MG63 (cell line): ENCODE results near the gene ZNF600. TPM values are rescaled to one million over a fixed set of nuclear protein-coding genes. Genes with fewer than 3 reads are reported as not detected.
A peak's percentile ranks its signal among the peaks of the same experiment; 100 is the strongest.
"Not testable (repeated sequence)": the region's sequence is repeated elsewhere in the genome, so short reads cannot be mapped to it uniquely, and the experiment has no call there.

Experiments
- DNase-seq: peaks from one replicate; pipeline ENCODE4 v3.0.0-alpha.2; 2020
- H3K27me3 ChIP-seq: fragments of 250-450 bp; sonication (Bioruptor Pico); 2 replicates; pipeline ENCODE4 v1.5.1; 2020; ENCODE audit warnings: mild to moderate bottlenecking, moderate library complexity
- H3K36me3 ChIP-seq: fragments of 250-450 bp; sonication (Bioruptor Pico); 2 replicates; pipeline ENCODE4 v1.5.1; 2020; ENCODE audit warnings: mild to moderate bottlenecking, moderate library complexity
- H3K4me3 ChIP-seq: fragments of 250-450 bp; sonication (Bioruptor Pico); 2 replicates; pipeline ENCODE4 v1.5.1; 2020; ENCODE audit warnings: mild to moderate bottlenecking, moderate library complexity
- H3K9me3 ChIP-seq: fragments of 250-450 bp; sonication (Bioruptor Pico); 2 replicates; pipeline ENCODE4 v1.5.1; 2020; ENCODE audit warnings: mild to moderate bottlenecking, moderate library complexity
- total RNA-seq: library from RNA; depleted of rRNA; stranded (reverse); fragments of >200 nt; shearing (Covaris generic); gene quantifications from 2 replicates; pipeline ENCODE4 v1.2.3, GENCODE V29; 2014; ENCODE audit warnings: low replicate concordance; rRNA removed

ZNF600 gene
- total RNA-seq: 1.9 and 2.8 TPM in 2 replicates

DNA sequence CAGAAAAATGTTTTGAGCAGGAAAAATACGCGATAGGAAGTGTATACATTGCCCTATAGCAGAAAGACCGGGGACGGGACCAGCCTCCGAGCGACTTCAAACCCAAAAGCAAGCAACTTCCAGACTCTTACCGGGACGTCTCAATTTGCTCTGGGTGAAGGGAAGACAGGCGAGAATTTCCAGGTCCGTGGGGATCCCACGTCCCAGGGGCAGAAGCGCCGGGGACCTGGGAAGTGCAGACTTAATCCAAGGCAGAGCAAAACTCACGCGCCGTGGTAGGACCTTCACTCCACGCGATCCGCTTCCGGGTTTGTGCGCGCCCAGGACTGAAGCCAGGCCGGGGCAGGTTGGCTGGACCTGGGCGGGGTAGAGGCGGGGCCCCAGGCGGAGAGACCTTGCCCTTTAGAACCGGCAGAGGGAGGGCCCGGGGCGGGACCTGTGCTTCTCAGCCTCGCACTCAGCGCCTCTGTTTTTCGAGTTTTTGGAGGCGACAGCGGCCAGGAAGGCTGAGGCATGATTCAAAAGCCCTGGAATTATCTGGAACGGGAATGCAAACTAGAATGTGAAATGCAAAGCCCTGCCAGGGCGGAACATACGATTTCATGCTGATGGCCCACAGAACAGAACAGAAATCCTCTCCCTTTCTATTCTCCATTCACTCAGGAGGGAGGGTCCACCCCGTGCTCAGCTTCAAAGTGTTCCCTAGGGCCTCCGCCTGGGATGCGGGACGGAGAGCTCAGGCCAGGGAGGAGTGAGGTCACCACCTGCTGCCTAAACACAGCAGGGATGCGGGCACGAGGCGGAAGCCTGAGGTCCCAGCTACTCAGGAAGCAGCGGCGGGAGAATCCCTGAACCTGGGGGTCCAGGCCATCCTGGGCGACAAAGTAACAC, at the start of gene ZNF600:
Gene ZNF600 (minus strand): TSS at position 328 of the 891 bp plus-strand sequence. CDS start 7,903 bp downstream, outside the sequence.
- not testable (repeated sequence) for H3K27me3 ChIP-seq, H3K9me3 ChIP-seq, H3K36me3 ChIP-seq
- H3K4me3 ChIP-seq: peak within 1 kb of the TSS; percentile 65
- peak; percentile 83 for DNase-seq

DNA sequence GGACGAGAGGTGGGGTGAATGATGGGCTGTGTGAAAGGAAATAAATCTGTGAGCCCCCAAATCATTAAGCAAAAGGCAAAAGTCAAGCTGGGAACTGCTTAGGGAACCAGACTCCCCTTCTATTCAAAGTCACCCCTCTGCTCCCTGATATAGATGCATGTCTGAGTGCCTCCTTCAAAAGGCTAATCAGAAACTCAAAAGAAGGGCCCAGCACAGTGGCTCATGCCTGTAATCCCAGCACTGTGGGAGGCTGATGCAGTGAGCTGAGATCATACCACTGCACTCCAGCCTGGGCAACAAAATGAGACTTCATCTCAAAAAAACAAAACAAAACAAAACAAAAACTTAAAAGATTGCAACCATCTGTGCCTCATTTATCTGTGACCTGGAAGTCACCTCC, 47.7 kb upstream of the ZNF600 start:
- H3K4me3 ChIP-seq, DNase-seq, H3K27me3 ChIP-seq: not testable (repeated sequence)
- Histone ChIP-seq H3K36me3 (peaks cover 17% of the 10 kb centered on the region), H3K9me3 (peaks cover 16% of the 10 kb centered on the region)

DNA sequence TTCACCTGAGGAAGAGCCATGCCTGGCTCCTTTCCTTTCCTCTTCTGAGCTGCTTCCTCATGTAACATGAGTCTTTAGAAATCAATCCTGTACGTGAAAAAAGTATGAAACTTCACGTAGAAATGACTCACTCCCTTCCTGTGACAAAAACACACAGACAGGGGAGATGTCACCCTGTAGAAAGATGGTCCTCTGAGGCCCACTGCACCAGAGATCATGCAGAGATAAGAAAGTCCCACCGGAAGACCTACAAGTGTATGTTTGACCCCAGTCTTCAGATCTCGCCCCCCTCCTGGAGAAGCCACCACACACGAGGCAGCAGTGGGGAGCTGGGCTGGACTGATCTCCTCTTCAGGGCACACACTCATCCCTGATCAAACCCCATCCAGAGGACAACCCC, 47.0 kb upstream of the ZNF600 start:
- H3K9me3 ChIP-seq: peaks cover 11% of the 10 kb centered on the region
- H3K4me3 ChIP-seq, H3K36me3 ChIP-seq, DNase-seq, H3K27me3 ChIP-seq: not testable (repeated sequence)

DNA sequence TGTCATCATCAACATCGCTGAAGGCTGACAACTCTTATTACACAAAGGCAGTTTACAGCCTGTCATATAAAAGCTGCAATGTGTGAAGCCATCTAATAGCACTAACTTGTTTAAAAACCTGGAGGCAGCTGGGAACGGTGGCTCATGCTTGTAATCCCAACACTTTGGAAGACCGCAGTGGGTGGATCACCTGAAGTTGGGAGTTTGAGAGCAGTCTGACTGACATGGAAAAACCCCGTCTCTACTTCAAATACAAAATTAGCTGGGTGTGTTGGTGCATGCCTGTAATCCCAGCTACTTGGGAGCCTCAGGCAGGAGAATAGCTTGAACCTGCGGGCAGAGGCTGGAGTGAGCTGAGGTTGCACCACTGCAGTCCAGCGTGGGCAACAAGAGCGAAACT, 43.3 kb upstream of the ZNF600 start:
- not testable (repeated sequence) for H3K4me3 ChIP-seq, H3K27me3 ChIP-seq

DNA sequence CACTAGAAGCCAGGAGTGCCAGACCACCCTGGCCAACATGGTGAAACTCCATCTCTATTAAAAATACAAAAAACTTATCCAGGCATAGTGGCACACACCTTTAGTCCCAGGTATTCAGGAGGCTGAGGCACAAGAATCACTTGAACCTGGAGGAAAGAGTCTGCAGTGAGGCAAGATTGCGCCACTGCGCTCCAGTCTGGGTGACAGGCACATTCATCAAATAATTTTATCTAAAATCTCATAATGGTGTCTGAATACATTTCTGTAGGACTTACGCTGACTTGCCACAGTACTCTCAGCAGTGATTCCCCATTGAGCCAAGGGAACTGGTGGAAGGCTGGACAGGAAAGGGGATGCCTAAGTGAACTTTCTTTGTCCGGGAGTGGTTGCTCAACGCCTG, 39.2 kb upstream of the ZNF600 start:
- Histone ChIP-seq H3K9me3 (peaks cover 8% of the 10 kb centered on the region; the same call in 1 of the 2 replicates), H3K36me3 (no peaks in the 10 kb centered on the region), H3K27me3 (no peaks in the 10 kb centered on the region), H3K4me3 (no peak overlapping the region)
- no peak for DNase-seq

More for the DNA sequence above, 43.3 kb upstream of the ZNF600 start:
- not testable (repeated sequence) for H3K36me3 ChIP-seq, H3K9me3 ChIP-seq, DNase-seq

DNA sequence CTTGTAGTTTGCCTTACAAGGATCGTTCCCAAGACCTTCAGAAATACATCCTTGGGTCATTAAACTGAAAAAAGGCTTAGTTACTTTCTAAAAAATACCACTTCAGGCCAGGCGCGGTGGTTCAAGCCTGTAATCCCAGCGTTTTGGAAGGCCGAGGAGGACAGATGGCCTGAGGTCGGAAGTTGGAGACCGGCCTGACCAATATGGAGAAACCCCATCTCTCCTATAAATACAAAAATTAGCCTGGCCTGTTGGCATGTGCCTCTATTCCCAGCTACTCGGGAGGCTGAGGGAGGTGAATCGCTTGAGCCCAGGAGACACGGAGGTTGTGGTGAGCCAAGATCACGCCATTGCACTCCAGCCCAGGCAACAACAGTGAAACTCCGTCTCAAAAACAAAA, 37.1 kb upstream of the ZNF600 start:
- Histone ChIP-seq H3K36me3 (no peaks in the 10 kb centered on the region), H3K4me3 (no peak overlapping the region), H3K9me3 (peaks cover 8% of the 10 kb centered on the region; the same call in 1 of the 2 replicates), H3K27me3 (no peaks in the 10 kb centered on the region)
- no peak for DNase-seq

DNA sequence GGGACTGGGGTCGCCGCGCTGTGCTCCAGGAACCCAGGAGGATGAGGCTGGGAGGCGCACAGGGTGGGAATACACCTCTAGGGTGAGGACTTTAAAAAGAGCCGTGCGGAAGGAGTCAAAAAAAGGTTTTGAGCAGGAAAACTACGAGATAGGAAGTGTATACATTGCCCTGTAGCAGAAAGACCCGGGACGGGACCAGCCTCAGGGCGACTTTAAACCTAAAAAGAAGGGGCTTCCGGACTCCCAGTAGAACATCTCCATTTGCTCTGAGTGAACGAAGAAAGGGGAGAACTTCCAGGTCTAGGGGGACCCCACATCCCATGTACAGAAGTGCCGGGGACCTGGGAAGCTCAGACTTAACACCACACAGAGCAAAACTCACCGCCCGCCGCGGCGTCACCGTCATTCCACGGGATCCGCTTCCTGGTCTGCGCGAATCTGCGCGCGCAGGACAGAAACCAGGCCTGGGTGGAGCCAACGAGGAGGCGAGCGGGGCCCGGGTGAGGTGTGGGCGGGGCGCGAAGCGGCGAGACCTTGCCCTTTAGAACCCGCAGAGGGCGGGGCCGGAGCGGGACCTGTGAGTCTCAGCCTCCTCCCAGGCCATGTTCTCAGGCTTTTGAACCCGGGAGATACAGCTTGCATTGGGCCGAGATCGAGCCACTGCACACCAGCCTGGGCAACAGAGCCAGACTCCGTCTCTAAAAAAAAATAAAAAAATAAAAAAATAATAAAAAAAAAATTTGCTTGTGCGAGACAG, 34.8 kb upstream of the ZNF600 start, which contains the start of gene ZNF28:
Gene ZNF28 (minus strand): TSS at position 430 of the 757 bp plus-strand sequence. CDS start 3,675 bp downstream, outside the sequence.
- H3K36me3 ChIP-seq, H3K9me3 ChIP-seq, H3K27me3 ChIP-seq: not testable (repeated sequence)
- peak within 1 kb of the TSS; percentile 57 for H3K4me3 ChIP-seq
- DNase-seq: peak; percentile 76

DNA sequence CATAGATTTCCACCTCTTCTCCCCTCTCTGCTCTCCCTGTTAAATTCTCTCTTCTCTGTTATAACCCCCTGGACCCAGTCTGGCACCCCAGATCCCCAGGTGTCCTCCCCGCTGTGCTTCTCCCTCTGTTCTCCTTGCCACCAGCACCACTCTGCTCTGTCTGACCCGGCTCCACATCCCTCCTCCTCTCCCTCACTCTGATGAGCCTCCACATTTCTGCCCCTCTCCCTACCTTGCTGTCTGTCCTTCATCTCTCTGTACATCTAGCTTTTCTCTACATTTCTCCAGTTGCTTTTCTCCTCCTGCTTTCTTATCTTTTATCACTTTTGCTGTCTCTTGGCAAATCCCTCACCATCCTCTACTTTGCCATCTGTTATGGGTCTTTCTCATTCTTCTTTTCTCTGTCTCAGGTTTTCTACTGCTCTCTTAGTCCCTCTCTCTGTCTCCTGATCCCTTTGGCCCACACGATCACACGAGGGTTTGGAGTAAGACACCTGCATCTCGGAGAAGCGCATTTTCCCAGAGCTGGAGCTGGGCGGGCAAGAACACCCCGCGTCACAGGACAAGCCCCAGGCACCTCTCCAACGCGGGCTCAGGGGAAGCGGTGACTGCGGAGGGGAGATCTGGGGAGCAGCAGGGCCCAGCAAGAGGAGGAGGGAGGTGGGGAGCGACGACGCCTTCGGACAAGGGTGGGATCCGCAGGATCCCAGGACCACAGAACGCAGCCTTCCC, 34.0 kb upstream of the ZNF600 start:
- not testable (repeated sequence) for H3K36me3 ChIP-seq, H3K27me3 ChIP-seq, H3K9me3 ChIP-seq

DNA sequence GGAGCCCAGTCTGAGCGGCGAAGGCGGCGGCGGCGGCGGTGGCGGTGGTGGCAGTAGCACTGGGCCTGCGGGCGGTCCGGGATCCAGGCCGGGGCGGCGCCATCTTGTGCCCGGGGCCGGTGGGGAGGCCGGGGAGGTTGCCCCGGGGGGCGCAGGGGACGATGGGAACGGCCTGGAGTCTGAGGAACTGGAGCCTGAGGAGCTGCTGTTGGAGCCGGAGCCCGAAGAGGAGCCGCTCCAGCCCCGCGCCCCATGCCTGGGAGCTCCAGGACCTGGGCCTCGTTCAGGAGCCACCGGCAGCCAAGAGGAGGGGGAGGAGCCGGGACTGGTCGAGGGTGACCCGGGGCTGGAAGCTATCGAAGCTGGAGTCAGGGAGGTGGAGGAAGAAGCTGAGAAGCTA, 23.2 kb upstream of the ZNF600 start:
- H3K27me3 ChIP-seq: no peaks in the 10 kb centered on the region
- no peaks in the 10 kb centered on the region; the same call in 1 of the 2 replicates for H3K9me3 ChIP-seq
- DNase-seq: no peak
- H3K36me3 ChIP-seq: peaks cover 7% of the 10 kb centered on the region
- no peak overlapping the region for H3K4me3 ChIP-seq

More for the DNA sequence above, 34.0 kb upstream of the ZNF600 start:
- peak; percentile 23 for DNase-seq
- H3K4me3 ChIP-seq: peak overlapping the region; percentile 57

DNA sequence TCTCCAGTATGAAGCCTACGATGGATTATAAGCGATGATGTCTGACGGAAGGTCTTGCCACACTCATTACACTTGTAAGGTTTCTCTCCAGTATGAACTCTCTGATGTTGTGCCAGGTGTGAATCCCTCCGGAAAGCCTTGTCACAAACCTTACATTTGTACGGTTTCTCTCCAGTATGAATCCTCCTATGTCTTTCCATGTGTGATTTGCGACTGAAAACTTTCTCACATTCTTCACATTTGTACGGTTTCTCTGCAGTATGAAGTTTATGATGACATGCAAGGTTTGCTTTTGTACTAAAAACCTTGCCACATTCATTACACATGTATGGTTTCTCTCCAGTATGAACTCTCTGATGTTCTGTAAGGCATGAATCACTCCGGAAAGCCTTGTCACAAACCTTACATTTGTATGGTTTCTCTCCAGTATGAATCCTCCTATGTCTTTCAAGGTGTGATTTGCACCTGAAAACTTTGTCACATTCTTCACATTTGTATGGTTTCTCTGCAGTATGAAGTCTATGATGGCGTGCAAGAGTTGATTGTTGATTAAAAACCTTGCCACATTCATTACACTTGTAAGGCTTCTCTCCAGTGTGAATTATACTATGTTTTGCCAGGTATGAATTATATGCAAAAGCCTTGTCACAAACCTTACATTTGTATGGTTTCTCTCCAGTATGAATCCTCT, 13.5 kb upstream of the ZNF600 start:
- peaks cover 37% of the 10 kb centered on the region for H3K36me3 ChIP-seq
- not testable (repeated sequence) for H3K4me3 ChIP-seq, H3K27me3 ChIP-seq, DNase-seq
- H3K9me3 ChIP-seq: peaks cover 34% of the 10 kb centered on the region

DNA sequence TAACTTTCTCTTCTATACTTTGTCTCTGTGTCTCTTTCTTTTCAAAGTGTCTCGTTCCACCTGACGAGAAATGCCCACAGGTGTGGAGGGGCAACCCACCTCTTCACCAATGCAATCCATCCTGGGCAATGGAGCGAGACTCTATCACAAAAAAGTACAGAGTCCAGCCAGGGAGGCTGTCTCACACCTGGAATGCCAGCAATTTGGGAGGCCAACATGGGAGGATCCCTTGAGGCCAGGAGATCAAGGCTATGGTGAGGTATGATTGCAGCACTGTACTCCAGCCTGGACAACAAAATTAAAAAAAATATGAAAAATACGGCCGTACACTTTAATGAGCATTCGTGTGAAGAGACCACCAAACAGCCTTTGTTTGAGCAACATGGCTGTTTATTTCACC, 2.8 kb upstream of the ZNF600 start:
- Histone ChIP-seq H3K27me3 (no peaks in the 10 kb centered on the region), H3K4me3 (no peak overlapping the region), H3K36me3 (no peaks in the 10 kb centered on the region), H3K9me3 (no peaks in the 10 kb centered on the region; the same call in 1 of the 2 replicates)
- no peak for DNase-seq

DNA sequence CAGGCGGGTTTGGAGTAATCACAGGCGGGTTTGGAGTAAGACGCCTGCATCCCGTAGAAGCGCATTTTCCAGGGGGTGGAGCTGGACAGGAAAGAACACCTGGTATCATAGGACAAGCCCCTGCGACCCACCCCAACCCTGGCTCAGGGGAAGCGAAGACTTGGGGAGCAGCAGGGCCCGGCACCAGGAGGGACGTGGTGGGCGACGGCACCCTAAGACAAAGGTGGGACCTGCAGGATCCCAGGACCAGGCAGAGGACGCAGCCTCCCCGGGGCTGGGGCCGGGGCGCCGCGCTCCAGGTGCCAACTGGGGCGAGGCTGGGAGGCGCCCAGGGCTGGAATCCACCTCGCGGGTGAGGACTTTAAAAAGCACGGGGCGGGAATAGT, 520 bp downstream of the ZNF600 start:
- H3K4me3 ChIP-seq: peak overlapping the region; percentile 65
- peaks cover 3% of the 10 kb centered on the region for H3K9me3 ChIP-seq
- no peak for DNase-seq
- H3K27me3 ChIP-seq: no peaks in the 10 kb centered on the region
- H3K36me3 ChIP-seq: no peaks in the 10 kb centered on the region; the same call in 1 of the 2 replicates

DNA sequence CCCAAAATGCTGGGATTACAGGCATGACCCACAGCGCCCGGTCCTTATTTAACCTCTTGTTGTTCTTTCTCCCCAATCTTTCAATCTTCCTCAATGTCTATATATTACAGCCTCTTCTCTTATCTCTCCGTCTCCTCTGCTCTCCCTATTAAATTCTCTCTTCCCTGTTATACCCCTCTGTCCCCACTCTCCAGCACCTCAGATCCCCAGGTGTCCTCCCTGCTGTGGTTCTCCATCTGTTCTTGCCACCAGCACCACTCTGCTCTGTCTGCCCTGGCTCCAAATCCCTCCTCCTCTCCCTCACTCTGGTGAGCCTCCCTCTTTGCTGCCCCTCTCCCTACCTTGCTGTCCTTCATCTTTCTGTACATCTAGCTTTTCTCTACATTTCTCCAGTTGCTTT, 1.1 kb downstream of the ZNF600 start:
- Histone ChIP-seq H3K9me3 (peaks cover 3% of the 10 kb centered on the region), H3K4me3 (peak overlapping the region; percentile 65), H3K36me3 (no peaks in the 10 kb centered on the region; the same call in 1 of the 2 replicates), H3K27me3 (no peaks in the 10 kb centered on the region)
- DNase-seq: no peak

DNA sequence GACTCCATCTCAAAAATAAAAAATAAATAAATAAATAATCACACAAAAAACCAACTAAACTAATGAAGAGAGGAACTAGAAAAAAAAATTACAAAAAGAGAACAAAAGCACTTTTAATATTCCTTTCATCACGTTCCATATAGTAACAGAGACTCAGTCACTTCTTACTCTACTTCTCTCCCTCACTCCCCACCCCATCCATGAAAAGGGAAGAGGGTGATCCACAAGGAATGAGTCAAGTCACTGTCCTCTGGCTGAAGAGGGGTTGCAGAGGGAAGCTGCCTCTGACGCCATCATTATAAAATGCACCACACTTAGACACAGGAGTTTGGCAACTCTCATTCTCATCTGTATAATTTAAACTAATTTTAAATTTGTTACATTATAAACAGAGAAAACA, 3.7 kb downstream of the ZNF600 start:
- not testable (repeated sequence) for H3K36me3 ChIP-seq, DNase-seq, H3K9me3 ChIP-seq, H3K27me3 ChIP-seq, H3K4me3 ChIP-seq

DNA sequence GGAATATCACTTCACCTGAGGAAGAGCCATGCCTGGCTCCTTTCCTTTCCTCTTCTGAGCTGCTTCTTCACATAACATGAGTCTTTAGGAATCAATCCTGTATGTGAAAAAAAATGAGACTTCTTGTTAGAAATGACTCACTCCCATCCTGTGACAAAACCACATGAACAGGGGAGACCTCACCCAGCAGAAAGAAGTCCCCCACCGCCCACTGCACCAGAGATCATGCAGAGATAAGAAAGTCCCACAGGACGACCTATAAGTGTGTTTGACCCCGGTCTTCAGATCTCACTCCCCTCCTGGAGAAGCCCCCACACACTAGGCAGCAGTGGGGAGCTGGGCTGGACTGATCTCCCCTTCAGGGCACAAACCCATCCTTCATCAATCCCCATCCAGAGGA, 7.8 kb downstream of the ZNF600 start:
- H3K9me3 ChIP-seq: peaks cover 3% of the 10 kb centered on the region; the same call in 1 of the 2 replicates
- peaks cover 3% of the 10 kb centered on the region; the same call in 1 of the 2 replicates for H3K36me3 ChIP-seq
- no peak for DNase-seq
- H3K4me3 ChIP-seq: no peak overlapping the region
- no peaks in the 10 kb centered on the region for H3K27me3 ChIP-seq

DNA sequence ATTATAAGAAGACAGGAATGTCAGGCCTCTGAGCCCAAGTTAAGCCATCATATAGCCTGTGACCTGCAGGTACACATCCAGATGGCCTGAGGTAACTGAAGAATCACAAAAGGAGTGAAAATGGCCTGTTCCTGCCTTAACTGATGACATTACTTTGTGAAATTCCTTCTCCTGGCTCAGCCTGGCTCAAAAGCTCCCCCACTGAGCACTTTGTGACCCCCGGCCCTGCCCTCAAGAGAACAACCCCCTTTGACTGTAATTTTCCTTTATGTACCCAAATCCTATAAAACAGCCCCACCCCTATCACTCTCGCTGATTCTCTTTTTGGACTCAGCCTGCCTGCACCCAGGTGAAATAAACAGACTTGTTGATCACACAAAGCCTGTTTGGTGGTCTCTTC, 30.1 kb downstream of the ZNF600 start:
- not testable (repeated sequence) for DNase-seq, H3K27me3 ChIP-seq, H3K4me3 ChIP-seq, H3K9me3 ChIP-seq, H3K36me3 ChIP-seq
